ENCODE results near the gene RAB40AL. TPM values are rescaled to one million over a fixed set of nuclear protein-coding genes. Genes with fewer than 3 reads are reported as not detected.

The RAB40AL gene, protein sequence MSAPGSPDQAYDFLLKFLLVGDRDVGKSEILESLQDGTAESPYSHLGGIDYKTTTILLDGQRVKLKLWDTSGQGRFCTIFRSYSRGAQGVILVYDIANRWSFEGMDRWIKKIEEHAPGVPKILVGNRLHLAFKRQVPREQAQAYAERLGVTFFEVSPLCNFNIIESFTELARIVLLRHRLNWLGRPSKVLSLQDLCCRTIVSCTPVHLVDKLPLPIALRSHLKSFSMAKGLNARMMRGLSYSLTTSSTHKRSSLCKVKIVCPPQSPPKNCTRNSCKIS
- total RNA-seq: not detected in 2 replicates

DNA sequence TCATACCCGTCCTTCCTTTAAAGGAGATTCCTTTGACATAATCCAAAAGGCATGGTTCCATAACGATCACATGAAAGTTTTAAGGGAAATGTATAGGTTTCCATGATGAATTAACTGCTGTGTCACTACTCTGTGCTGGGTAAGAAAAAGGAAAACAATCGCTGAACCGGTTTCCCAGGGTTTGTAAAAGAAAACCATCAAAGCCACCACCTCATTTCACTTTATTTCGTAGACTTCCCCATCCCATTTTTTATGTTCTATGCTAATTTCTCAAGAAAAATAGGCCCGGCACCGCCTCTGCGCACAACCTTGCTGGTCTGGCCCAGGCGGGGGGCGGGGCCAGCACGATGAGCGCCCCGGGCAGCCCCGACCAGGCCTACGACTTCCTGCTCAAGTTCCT lies at the start of gene RAB40AL:
RAB40AL (plus strand) TSS at position 301 of the 400 bp plus-strand sequence; CDS start at position 348, 47 bp downstream.

Other genes with a start within 250 kb of the RAB40AL start
- gene GPRASP2, start 224.8 kb upstream of the RAB40AL start, total RNA-seq: 9.8 and 10.6 TPM in 2 replicates
- gene GPRASP3, start 216.5 kb upstream of the RAB40AL start, total RNA-seq: 1.6 and 2.4 TPM in 2 replicates
- gene BEX1, start 126.9 kb downstream of the RAB40AL start, total RNA-seq: 6.2 and 12.8 TPM in 2 replicates
- gene NXF3, start 155.9 kb downstream of the RAB40AL start, total RNA-seq: not detected in 2 replicates

All from bronchus fibroblast of lung (primary cell).